GM11168 (cell line): ENCODE results near the gene MAEA.

Experiments
- in situ Hi-C: fragments of 300-500 bp; cut with MboI; formaldehyde crosslinking; loops from one replicate; pipeline ENCODE4 v1.12.0; 2022; ENCODE audit warnings: low sequenced_read_pairs; ENCODE audit not compliant: unreplicated experiment

MAEA gene

GRCh38 chr4:1347410-1347864 lies 57.7 kb downstream of the MAEA start:
- in situ Hi-C loops = no loop called here

GRCh38 chr4:1348014-1348513 lies 58.4 kb downstream of the MAEA start:
- in situ Hi-C loops = no loop called here

DNA sequence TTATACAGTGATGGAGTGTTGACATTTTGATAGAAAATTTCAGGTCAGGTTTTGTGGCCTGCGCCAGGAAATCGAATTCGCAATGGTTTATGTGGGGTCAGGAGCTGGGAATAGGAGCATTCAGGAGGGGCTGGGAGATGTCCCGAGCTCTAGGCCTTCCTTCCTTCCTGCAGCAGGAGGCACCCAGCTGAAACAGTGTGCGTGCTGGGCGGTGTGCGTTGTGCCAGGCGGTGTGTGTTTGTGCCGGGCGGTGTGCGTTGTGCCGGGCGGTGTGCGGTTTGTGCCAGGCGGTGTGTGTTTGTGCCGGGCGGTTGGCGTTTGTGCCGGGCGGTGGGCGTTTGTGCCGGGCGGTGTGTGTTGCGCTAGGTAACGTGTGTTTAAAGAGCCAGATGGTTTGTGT lies 59.1 kb downstream of the MAEA start:
- in situ Hi-C loops = no loop called here

GRCh38 chr4:1349359-1350168 lies 59.9 kb downstream of the MAEA start:
- in situ Hi-C loops = loop anchor here (5.0 kb wide), 1 partner anchor 217 kb away; no protein-coding TSS in a partner anchor

DNA sequence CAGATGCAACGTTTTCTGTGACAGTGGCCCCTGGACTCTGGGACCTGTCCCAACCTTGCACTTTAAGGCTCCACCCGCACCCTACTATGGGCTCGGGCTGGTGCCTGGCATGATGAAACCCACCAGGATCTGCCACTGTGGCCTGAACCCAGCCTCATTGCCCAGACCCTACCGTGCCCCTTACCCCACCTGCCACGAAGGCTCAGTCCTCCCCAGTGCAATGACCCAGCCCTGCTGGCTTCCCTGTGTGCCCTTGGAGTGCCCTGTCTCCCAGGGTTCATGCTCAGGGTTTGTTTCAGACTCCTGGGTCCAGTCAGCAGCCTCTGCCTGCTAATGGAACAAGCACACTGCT lies 60.5 kb downstream of the MAEA start:
- in situ Hi-C loops = loop anchor here (5.0 kb wide), 1 partner anchor 218 kb away; no protein-coding TSS in a partner anchor

DNA sequence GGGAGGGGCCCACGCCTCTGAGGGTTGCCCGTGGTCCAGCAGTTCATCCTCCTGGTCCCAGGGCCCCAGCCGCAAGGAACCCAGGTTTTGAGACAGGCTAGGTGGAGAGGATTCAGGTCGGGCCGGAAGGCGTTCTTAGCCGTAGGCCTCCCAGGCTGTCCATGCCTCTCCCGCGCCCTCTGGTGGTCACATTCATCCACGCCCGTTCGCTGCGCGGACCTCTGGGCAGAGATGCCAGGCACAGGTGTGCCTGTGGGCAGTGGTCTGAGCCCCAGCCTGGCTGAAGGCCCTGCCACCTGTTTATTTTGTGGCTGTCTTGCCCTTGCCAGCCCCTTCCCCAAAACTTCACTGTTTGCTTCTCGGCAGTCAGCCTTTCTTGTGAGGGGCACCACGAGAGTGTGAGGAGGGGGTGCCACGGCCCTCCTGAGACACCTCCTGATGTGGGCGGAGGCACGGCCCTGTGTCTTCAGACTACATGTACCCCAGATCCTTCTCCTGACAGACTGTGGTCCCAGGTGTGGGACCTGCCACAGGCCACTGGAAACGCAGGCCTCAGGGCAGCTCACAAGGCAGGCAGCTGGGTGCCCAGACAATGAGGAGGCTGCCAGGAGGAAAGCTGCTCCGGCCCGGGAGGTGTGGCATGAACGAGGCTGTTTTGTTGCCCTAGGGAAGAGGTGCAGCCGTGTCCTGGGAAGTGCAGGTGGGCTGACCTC lies 62.3 kb downstream of the MAEA start:
- in situ Hi-C loops = loop anchor here (5.0 kb wide), 1 partner anchor 220 kb away; no protein-coding TSS in a partner anchor

GRCh38 chr4:1352567-1352900 lies 62.8 kb downstream of the MAEA start:
- in situ Hi-C loops = loop anchor here (5.0 kb wide), 1 partner anchor 220 kb away; no protein-coding TSS in a partner anchor

DNA sequence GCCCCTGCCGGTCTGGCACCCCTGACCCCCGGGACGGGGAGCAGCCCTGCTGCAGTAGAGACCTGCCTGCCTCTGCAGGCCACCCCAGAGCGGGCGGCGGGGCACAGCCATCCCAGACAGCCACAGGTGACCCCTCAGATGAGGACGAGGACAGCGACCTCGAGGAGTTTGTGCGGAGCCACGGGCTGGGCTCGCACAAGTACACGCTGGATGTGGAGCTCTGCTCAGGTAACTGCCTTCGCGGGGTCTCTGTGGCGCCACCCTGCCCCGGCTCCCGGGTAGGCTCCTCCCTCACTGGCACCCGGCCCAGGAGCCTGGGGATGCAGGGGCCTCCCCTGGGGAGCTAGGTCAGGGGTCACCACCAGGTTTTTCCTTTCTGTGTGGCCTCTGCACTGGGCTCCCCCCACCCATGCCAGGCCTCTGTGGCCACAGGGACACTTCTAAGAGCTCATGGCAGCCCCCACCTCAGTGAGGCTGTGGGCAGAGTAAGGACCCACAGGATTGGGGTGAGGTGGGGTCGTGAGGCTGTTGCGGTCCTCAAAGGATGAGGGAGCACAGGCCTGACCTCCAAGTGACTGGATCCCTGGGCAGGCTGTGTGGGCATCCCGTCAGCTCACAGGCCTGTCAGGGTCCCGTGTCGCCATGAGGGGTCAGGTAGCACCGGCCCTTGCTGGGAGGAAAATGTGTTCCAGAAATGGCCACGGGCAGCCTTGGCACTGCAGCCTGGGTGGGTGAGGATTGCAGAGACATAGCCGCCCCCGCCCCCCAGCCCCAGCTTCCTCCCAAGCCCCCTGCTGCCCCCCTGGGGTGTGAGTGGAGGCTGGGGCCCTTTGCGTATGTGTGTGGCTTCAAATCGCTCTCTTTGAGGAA lies 63.7 kb downstream of the MAEA start:
- in situ Hi-C loops = loop anchor here (5.0 kb wide), 1 partner anchor 221 kb away; no protein-coding TSS in a partner anchor

GRCh38 chr4:1354136-1354982 lies 64.7 kb downstream of the MAEA start:
- in situ Hi-C loops = loop anchor here (5.0 kb wide), 1 partner anchor 222 kb away; no protein-coding TSS in a partner anchor

DNA sequence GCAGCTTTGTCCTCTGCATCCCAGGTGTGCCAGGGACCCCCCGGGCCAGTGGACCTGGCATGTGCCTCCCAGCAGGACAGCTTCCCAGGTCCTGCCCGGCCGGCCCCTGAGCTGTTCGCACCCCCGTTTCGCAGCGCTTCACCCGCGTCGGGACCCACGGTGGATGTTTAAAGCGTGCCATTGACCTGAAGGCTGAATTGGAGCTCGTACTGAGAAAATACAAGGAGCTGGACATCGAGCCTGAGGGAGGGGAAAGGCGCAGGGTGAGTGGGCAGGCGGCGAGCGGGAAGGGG lies 65.2 kb downstream of the MAEA start:
- in situ Hi-C loops = loop anchor here (5.0 kb wide), 1 partner anchor 223 kb away; no protein-coding TSS in a partner anchor

GRCh38 chr4:1355378-1355777 lies 65.7 kb downstream of the MAEA start:
- in situ Hi-C loops = no loop called here

DNA sequence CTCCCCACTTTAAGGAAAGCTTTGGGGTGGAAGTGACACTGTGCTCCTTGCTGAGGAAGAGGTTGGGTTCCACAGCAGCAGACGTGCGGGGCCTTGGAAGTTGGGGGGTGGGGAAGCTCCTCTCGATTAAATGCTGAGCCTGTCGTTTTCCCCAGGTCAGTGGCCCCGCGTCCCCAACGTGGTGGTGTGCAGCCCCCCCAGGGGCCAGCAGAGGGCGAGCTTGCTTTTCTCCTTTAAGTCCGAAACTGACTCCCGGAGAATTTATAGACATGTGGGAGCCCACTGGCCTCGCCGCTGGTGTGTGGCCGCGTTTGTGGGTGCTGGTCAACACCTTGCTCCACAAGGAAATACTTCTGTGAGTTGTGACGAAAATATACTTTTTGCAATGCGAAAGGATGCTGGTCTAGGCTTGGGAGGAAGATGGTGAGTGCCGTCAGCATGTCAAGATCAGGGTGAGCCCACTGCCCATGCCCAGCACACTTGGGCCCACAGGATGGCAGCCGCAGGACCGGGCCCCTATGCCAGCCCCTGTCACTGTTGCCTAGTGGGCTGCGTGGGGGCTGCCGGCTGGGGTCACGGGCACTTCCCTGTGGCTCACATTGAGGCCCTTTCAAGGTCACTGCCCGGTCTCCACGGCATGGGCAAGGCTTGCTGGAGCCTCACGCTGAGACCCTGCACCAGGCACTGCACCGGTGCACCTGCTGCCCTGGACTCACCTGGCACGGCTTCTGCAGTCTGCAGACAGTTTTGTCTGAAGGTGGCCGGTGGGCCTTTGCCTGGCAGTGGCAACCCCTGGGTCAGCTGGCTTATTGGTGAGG lies 66.7 kb downstream of the MAEA start:
- in situ Hi-C loops = no loop called here

DNA sequence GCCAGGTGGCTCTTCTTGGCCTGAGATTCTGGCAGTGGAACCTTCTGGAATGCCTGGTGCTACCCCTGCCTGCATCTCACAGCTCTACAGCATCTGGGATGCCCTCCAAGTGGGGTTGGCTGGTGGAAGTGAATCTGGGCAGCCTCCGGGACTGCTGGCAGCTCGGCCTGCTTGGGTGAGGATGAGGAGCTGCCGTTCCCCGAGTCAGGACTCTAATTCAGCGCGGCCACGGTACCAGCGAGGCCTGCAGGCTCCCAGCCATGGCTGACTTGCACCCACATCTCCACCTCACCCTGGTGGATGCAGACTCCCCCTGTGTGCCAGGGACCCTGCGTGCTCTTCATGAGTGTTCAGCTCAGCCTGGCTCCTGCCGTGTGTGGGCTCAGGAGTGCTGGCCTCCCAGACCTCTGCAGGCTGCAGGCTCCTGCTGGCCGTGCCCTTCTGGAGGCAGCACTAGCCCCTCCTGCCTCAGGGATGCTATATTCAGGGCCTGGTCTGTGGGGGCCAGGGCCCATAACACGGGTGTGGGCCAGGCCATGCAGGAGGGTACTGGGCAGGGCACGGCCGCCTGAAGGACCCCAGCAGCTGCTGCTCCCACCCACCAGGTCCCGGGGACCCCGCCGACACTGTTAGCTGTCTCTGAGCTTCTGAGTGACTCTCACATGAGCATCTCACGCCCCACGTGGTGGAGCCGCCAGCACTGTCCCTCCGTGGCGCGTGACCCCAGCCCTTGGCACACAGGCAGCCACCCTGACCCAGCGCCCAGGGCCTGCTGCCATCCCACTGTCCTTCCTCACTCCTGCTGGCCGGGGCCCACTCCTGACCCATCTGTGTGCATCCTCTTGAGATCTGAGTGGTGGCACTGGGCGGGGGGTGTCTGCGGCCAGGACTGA lies 67.9 kb downstream of the MAEA start:
- in situ Hi-C loops = no loop called here

- in situ Hi-C loops = no loop called here
Observed at GRCh38 chr4:1358421-1359143, 68.9 kb downstream of the MAEA start.

DNA sequence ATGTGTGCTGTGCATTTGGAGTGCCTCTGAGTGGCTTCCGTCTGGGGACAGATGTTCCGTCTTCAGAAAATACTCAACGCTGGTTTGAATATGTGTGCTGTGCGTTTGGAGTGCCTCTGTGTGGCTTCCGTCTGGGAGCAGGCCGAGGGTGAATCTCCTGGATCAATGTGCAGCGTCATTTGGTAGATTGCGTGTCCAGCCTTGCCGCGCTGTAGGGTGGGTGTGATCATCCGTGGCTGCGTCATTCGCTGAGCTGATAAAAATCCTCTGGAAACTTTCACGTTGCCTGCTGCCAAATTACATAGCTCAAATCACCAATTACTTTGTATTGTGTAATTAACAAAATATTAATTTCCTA lies 69.4 kb downstream of the MAEA start:
- in situ Hi-C loops = no loop called here

GRCh38 chr4:1359976-1360375 lies 70.3 kb downstream of the MAEA start:
- in situ Hi-C loops = no loop called here
